Occipital lobe (tissue), 2 donors: ENCODE measurements around the gene LEPR. TPM values are rescaled to one million over a fixed set of nuclear protein-coding genes. Genes with fewer than 3 reads are reported as not detected.
"Not testable (repeated sequence)": the region's sequence is repeated elsewhere in the genome, so short reads cannot be mapped to it uniquely, and the experiment has no call there.

Source experiments
- DNase-seq: peaks from one replicate; lab custom pipeline; 2025; lab: John Stamatoyannopoulos, UW
- total RNA-seq: library from RNA; depleted of rRNA; stranded (reverse); fragments of >200 nt; gene quantifications from one replicate; pipeline ENCODE4 v1.2.3, GENCODE V29; 2014

LEPR gene
- total RNA-seq, 1 donor from 2014 or later, result 12.8 TPM

- no peak for DNase-seq
Measured at GRCh38 chr1:65434760-65435159, 14.3 kb downstream of the LEPR start.

- no peak for DNase-seq
Measured at GRCh38 chr1:65435987-65436386, 15.5 kb downstream of the LEPR start.

DNA sequence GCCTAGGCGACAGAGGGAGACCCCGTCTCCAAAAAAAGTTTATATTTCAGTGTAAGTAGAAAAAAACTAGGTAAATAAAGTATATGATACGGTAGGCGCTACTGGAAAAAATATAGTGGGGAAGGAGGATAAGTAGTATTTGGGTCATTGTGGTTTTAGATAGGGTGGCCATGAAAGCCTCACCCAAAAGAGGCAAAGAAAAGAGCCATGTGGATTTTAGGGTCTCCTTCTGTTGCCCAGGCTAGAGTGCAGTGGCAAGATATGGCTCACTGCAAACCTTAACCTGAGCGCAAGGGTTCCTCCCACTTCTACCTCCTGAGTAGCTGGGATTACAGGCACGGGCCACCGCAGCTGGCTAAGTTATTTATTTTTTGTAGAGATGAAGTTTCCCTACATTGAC, 17.1 kb downstream of the LEPR start:
- no peak for DNase-seq

- no peak for DNase-seq
Measured at GRCh38 chr1:65440322-65440900, 19.9 kb downstream of the LEPR start.

DNA sequence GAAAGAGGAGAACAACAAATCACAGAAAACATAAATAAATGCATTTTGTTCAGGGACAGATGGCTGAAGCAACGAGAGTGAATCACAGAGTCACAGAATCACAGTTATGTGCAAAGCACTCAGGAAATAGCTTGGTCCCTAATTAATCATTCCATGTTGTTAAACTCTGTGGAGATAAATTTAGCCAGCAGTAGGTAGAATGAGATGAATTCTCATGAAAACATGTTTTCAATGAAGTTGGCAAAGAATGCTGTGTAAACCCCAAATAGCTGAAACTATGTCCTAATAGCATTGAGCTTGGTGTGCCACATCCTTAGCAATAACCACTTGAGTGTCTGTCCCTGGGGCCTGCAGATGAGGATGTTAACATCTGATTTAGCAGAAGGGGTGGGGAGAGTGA, 20.4 kb downstream of the LEPR start:
- no peak for DNase-seq

- DNase-seq, result no peak
Measured at GRCh38 chr1:65441464-65441863, 21.0 kb downstream of the LEPR start.

DNA sequence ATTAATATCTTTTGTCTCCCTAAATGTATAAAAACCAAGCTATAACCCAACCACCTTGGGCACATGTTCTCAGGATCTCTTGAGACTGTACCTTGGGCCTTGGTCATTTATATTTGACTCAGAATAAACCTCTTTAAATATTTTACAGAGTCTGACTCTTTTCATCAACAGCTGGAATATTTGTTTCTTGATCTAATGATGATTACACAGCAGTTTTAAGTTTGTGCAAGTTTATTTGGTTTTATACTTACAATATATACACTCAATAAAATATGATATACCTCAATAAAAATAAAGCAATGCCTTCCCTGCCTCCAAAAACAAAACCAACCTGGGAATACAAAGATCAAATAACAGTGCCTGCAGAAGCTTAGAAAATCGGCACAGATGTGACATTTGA, 22.0 kb downstream of the LEPR start:
- DNase-seq, result no peak

- DNase-seq, result no peak
Measured at GRCh38 chr1:65443647-65444046, 23.2 kb downstream of the LEPR start.

DNA sequence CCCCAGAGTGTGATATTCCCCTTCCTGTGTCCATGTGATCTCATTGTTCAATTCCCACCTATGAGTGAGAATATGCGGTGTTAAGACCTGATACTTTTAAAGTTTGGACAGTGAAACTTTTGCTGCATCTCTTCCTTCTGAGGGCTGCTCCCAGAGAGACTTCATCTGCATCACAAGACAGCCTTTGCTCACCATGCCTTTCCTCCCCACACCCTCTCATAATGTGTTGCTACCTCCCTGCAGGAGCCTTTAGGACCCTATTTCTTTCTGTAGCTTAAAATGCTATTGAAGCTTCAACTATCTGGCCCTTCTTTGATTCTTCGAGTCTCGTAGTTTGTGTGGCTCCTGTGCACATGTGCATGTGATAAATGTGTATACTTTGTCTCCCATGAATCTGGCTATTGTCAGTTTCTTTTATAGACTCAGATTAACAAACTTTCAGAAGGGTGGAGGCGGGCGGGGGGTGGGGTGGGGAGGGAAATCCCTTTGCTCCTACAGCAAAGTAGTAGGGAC, 23.7 kb downstream of the LEPR start:
- DNase-seq, result no peak

- DNase-seq, result no peak
Measured at GRCh38 chr1:65445837-65446236, 25.4 kb downstream of the LEPR start.

DNA sequence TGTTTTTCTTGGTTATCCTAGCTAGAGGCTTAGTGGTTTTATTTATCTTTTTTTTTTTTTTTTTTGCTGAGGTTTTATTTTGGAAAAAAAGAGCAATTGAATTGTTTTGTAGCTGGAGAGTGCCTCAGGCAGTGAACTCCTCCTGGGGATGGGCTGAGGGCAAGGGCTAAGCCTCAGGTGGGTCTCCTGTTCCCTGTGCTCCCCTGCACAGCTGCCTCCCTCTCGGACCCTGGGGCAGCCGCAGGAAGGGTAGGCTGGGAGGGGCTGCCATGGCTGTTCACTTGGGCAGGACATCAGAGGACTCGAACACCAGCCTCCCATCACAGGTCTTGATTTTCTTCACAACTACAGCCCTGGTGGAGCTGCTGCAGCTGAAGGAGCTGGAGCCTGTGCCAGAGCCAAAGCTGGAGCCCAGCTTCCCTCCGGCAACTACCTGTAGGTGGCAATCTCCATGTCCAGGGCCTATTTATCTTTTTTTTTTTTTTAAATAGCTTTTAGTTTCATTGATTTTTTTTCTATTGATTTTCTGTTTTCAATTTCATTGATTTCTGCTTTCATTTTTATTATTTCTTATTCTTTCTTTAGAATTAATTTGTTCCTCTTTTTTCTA, 28.9 kb downstream of the LEPR start:
- DNase-seq, result no peak

DNA sequence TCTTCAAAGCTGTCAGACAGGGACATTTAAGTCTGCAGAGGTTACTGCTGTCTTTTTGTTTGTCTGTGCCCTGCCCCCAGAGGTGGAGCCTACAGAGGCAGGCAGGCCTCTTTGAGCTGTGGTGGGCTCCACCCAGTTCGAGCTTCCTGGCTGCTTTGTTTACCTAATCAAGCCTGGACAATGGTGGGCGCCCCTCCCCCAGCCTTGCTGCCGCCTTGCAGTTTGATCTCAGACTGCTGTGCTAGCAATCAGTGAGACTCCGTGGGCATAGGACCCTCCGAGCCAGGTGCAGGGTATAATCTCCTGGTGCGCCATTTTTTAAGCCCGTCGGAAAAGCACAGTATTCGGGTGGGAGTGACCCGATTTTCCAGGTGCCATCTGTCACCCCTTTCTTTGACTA, 35.2 kb downstream of the LEPR start:
- DNase-seq, result not testable (repeated sequence)

DNA sequence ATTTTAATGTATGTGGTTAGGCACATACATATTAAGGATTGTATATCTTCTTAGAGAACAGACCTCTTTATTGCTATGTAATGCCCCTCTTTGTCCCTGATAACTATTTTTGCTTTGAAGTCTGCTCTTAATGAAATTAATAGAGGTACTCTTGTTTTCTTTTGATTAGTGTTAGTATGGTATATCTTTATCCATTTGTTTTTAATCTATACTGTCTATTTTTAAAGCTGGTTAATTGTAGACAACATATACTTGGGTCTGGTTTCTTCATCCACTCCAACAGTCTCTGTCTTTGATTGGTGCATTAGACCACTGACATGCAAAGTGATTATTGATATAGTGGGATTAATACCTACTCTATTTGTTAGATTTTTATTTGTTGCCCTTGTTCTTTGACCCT, 36.0 kb downstream of the LEPR start:
- DNase-seq, result no peak

DNA sequence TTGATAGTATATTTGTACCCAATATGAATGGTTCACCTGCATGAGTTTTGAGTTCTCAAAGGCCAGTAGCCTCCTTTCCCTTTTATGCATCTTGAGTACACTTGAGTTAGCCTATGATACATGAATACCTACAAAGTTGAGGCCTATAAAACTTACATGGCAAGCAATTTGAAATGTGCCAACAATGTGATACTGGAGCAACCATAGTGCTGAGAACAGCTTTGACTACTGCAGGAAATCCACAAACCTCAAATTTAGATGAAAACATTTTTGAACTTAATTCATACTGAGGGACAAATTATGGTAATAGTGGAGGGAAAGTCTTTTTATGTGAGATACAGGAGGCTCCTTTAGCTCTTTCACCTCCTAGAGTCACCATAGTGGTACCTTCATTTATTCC, 37.4 kb downstream of the LEPR start:
- DNase-seq, result no peak

DNA sequence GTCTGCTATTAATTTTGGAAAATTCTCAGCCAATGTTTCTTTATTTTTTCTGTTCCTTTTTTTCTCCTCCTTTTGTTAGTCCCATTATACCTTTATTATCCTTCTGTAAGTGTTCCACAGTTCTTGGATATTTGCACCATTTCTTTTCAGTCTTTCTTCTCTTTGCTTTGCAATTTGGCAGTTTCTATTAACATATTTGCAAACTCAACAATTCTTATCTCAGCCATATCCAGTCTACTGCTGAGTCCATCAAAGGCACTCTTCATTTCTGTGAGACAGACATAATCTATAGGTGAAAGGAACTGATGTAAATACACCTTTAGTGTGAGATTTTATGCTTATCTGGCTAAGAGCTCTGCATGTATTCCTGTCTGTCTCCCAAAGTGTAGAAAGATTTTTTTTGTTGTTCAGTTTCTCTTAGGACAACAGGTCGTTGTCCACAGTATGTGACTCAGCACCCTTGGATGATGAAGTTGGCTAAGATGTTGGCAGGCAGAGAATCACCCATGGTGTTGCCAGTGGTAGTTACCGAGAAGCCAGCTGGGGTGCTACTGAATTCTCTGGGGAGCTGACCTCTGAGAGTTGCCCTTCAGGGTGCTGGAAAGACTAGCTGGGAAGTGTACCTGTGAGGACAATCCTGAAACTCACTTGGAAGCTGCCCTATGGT, 38.4 kb downstream of the LEPR start:
- DNase-seq, result no peak

- DNase-seq, result no peak
Measured at GRCh38 chr1:65459397-65459768, 38.9 kb downstream of the LEPR start.

DNA sequence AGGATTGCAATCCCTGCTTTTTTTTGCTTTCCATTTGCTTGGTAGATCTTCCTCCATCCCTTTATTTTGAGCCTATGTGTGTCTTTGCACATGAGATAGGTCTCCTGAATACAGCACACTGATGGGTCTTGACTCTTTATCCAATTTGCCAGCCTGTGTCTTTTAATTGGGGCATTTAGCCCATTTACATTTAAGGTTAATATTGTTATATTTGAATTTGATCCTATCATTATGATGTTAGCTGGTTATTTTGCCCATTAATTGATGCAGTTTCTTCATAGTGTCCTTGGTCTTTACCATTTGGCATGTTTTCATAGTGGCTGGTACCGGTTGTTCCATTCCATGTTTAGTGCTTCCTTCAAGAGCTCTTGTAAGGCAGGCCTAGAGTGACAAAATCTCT, 45.4 kb downstream of the LEPR start:
- DNase-seq, result not testable (repeated sequence)

DNA sequence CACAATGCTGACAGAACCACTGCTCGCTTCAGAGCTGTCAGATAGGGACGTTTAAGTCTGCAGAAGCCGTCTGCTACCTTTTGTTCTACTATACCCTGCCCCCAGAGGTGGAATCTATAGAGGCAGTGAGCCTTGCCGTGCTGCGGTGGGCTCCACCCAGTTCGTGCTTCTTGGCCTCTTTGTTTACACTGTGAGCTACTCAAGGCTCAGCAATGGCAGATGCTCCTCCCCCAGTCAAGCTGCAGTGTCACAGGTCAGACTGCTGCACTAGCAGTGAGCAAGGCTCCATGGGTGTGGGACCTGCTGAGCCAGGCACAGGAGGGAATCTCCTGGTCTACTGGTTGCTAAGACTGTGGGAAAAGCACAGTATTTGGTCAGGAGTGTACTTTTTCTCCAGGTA, 47.1 kb downstream of the LEPR start:
- DNase-seq, result no peak

GRCh38 chr1:65469126-65469888, 48.8 kb downstream of the LEPR start:
- no peak for DNase-seq

DNA sequence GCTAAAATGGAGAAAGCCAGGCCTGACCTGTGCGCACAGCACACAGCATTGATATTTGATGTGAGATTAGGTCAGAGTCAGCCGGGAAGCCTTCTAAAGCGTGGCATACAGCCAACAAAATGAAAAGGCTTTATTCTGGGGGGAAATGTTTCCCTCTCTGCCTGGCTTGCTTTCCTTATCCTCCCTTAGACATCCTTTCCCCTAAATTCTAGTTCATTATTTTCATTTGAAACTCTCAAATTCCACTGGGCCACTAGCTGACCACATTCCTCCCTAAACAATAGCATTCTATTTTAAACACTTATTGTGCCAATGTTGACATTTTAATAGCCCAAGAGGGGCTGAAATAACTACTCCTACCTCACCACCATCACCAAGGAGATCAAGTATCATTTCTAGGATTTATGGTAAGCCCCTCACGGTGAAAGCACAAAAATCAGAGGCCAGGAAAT, 49.4 kb downstream of the LEPR start:
- DNase-seq, result no peak
